ENCODE measurements around the gene MAST4.

MAST4 gene

GRCh38 chr5:66960369-66961137, 364.4 kb downstream of the MAST4 start:
- DNase-seq (ENCODE audit: low read depth in 2 of 2) = peak in 1 of 2 experiments; percentile 37

- no peak for DNase-seq (ENCODE audit: low read depth in 2 of 2)
These were observed 367.4 kb downstream of the MAST4 start for GRCh38 chr5:66963559-66963971.

GRCh38 chr5:66966439-66966838, 370.2 kb downstream of the MAST4 start:
- no peak for DNase-seq (ENCODE audit: low read depth in 2 of 2)

GRCh38 chr5:66967102-66967501, 370.9 kb downstream of the MAST4 start:
- peak in 1 of 2 experiments; percentile 37 for DNase-seq (ENCODE audit: low read depth in 2 of 2)

GRCh38 chr5:66967826-66968262, 371.7 kb downstream of the MAST4 start:
- DNase-seq (ENCODE audit: low read depth in 2 of 2) = no peak

- no peak for DNase-seq (ENCODE audit: low read depth in 2 of 2)
These were observed 373.3 kb downstream of the MAST4 start for GRCh38 chr5:66969484-66969883.

GRCh38 chr5:66969963-66970362, 373.8 kb downstream of the MAST4 start:
- no peak for DNase-seq (ENCODE audit: low read depth in 2 of 2)

- DNase-seq (ENCODE audit: low read depth in 2 of 2) = no peak
These were observed 375.8 kb downstream of the MAST4 start for GRCh38 chr5:66972004-66972403.

GRCh38 chr5:66974256-66974655, 378.1 kb downstream of the MAST4 start:
- DNase-seq (ENCODE audit: low read depth in 2 of 2) = no peak

GRCh38 chr5:66976108-66976507, 379.9 kb downstream of the MAST4 start:
- no peak for DNase-seq (ENCODE audit: low read depth in 2 of 2)

GRCh38 chr5:66979738-66980137, 383.5 kb downstream of the MAST4 start:
- DNase-seq (ENCODE audit: low read depth in 2 of 2) = no peak

- DNase-seq (ENCODE audit: low read depth in 2 of 2) = no peak
These were observed 385.3 kb downstream of the MAST4 start for GRCh38 chr5:66981266-66982055.

- DNase-seq (ENCODE audit: low read depth in 2 of 2) = no peak
These were observed 385.8 kb downstream of the MAST4 start for GRCh38 chr5:66982056-66982387.

GRCh38 chr5:66982470-66982869, 386.3 kb downstream of the MAST4 start:
- no peak for DNase-seq (ENCODE audit: low read depth in 2 of 2)

- no peak for DNase-seq (ENCODE audit: low read depth in 2 of 2)
These were observed 389.2 kb downstream of the MAST4 start for GRCh38 chr5:66985417-66985816.

GRCh38 chr5:66986009-66986408, 389.8 kb downstream of the MAST4 start:
- no peak for DNase-seq (ENCODE audit: low read depth in 2 of 2)

- DNase-seq (ENCODE audit: low read depth in 2 of 2) = no peak
These were observed 390.3 kb downstream of the MAST4 start for GRCh38 chr5:66986534-66986933.

- DNase-seq (ENCODE audit: low read depth in 2 of 2) = no peak
These were observed 390.9 kb downstream of the MAST4 start for GRCh38 chr5:66987126-66987525.

GRCh38 chr5:66987540-66987939, 391.3 kb downstream of the MAST4 start:
- DNase-seq (ENCODE audit: low read depth in 2 of 2) = no peak

- DNase-seq (ENCODE audit: low read depth in 2 of 2) = no peak
These were observed 392.0 kb downstream of the MAST4 start for GRCh38 chr5:66987949-66988838.

GRCh38 chr5:66989286-66989685, 393.1 kb downstream of the MAST4 start:
- DNase-seq (ENCODE audit: low read depth in 2 of 2) = no peak

GRCh38 chr5:66989781-66990180, 393.6 kb downstream of the MAST4 start:
- DNase-seq (ENCODE audit: low read depth in 2 of 2) = no peak

Data from fibroblast of skin of left quadriceps (primary cell).